HG03139 (cell line): ENCODE results near the gene KRT222.

Experiments used
- ATAC-seq: cut with Tn5 transposase; IDR thresholded peaks from one replicate; pipeline ENCODE4 v1.9.1; 2021; ENCODE audit not compliant: unreplicated experiment

KRT222 gene

GRCh38 chr17:40664582-40665333 is at the start of gene KRT222:
Gene KRT222 (minus strand): TSS chr17:40665177. CDS start chr17:40665099, 78 bp downstream.
- no peak for ATAC-seq

GRCh38 chr17:40714473-40714872 is 49.5 kb upstream of the KRT222 start:
- no peak for ATAC-seq

GRCh38 chr17:40707745-40708144 is 42.8 kb upstream of the KRT222 start:
- no peak for ATAC-seq

- ATAC-seq = no peak
Measured at GRCh38 chr17:40705584-40705983, 40.6 kb upstream of the KRT222 start.

- no peak for ATAC-seq
Measured at GRCh38 chr17:40703652-40704051, 38.7 kb upstream of the KRT222 start, which contains the start of gene KRT24. Gene KRT24 (minus strand): TSS chr17:40703752. CDS start chr17:40703693, 59 bp downstream.

- no peak for ATAC-seq
Measured at GRCh38 chr17:40702271-40702670, 37.3 kb upstream of the KRT222 start.

GRCh38 chr17:40699853-40700252 is 34.9 kb upstream of the KRT222 start:
- no peak for ATAC-seq

GRCh38 chr17:40699371-40699770 is 34.4 kb upstream of the KRT222 start:
- no peak for ATAC-seq

GRCh38 chr17:40697297-40697696 is 32.3 kb upstream of the KRT222 start:
- no peak for ATAC-seq

- no peak for ATAC-seq
Measured at GRCh38 chr17:40696651-40697072, 31.7 kb upstream of the KRT222 start.

GRCh38 chr17:40695874-40696472 is 31.0 kb upstream of the KRT222 start:
- ATAC-seq = no peak

- no peak for ATAC-seq
Measured at GRCh38 chr17:40694584-40694983, 29.6 kb upstream of the KRT222 start.

- ATAC-seq = no peak
Measured at GRCh38 chr17:40687106-40687505, 22.1 kb upstream of the KRT222 start.

- ATAC-seq = no peak
Measured at GRCh38 chr17:40686192-40686591, 21.2 kb upstream of the KRT222 start.

- no peak for ATAC-seq
Measured at GRCh38 chr17:40680998-40681397, 16.0 kb upstream of the KRT222 start.

GRCh38 chr17:40679523-40679907 is 14.5 kb upstream of the KRT222 start:
- no peak for ATAC-seq

GRCh38 chr17:40678902-40679522 is 14.0 kb upstream of the KRT222 start:
- no peak for ATAC-seq

GRCh38 chr17:40675905-40676304 is 10.9 kb upstream of the KRT222 start:
- no peak for ATAC-seq

- ATAC-seq = no peak
Measured at GRCh38 chr17:40672654-40673053, 7.7 kb upstream of the KRT222 start.

- ATAC-seq = no peak
Measured at GRCh38 chr17:40671282-40671681, 6.3 kb upstream of the KRT222 start.

- ATAC-seq = no peak
Measured at GRCh38 chr17:40666331-40666730, 1.4 kb upstream of the KRT222 start.

- ATAC-seq = no peak
Measured at GRCh38 chr17:40663252-40663651, 1.7 kb downstream of the KRT222 start.
